Measurements from ENCODE around the gene STK38L.

STK38L gene

GRCh38 chr12:27246774-27247173 lies 2.7 kb downstream of the STK38L start (continued):
- TF ChIP-seq ZNF174 (tag by site-specific recombination; IDR thresholded peaks at IDR 0.05): no peak
- no peak for TF ChIP-seq ZSCAN4 (tag by site-specific recombination; IDR thresholded peaks at IDR 0.05)
- TF ChIP-seq, protein P1, sequence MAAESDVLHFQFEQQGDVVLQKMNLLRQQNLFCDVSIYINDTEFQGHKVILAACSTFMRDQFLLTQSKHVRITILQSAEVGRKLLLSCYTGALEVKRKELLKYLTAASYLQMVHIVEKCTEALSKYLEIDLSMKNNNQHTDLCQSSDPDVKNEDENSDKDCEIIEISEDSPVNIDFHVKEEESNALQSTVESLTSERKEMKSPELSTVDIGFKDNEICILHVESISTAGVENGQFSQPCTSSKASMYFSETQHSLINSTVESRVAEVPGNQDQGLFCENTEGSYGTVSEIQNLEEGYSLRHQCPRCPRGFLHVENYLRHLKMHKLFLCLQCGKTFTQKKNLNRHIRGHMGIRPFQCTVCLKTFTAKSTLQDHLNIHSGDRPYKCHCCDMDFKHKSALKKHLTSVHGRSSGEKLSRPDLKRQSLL (tag by site-specific recombination; IDR thresholded peaks at IDR 0.05): no peak
- TF ChIP-seq SP2 (tag by site-specific recombination; IDR thresholded peaks at IDR 0.05): peak; percentile 41
- peak; percentile 72 for TF ChIP-seq PRDM6 (tag by site-specific recombination; IDR thresholded peaks at IDR 0.05)
- TF ChIP-seq ZNF664 (tag by site-specific recombination; IDR thresholded peaks at IDR 0.05): no peak
- no peak for TF ChIP-seq ZNF157 (tag by site-specific recombination; IDR thresholded peaks at IDR 0.05)

DNA sequence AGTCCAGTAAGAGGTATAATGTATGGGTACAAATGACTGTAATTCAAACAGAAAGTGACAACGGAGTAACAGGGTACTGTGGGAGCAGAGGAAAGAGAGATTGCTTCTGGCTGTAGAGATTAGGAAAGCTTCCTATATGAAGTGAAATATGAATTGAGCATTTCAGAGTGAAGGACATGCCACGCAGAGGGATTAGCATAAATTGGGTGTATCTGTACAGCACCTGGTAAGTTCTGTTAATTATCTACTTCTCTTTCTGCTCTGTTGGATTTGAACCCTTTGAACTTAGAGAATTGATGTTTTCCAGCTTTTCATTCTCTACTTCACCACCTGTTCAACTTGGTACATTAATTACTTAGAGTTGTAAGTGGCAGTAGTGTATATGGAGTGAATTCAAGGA lies 8.8 kb downstream of the STK38L start:
- H3K36me3 ChIP-seq (ENCODE audit: control insufficient read depth in 2 of 2, insufficient read depth in 1 of 2, low read length in 2 of 2): no peaks in the 10 kb centered on the region
- ChIA-PET POLR2A (no interaction called here), CTCF (no interaction called here)
- no peak overlapping the region for H3K4me3 ChIP-seq (ENCODE audit: low read depth, low read length)
- H3K27ac ChIP-seq (ENCODE audit: extremely low read depth, low read depth, low read length): no peak overlapping the region
- H3K9me3 ChIP-seq (ENCODE audit: control insufficient read depth, insufficient read depth, low read depth, low read length): no peaks in the 10 kb centered on the region
- H3K4me1 ChIP-seq (ENCODE audit: control insufficient read depth, insufficient read depth, low read length): no peaks in the 10 kb centered on the region
- TF ChIP-seq ZNF561 (tag by site-specific recombination; IDR thresholded peaks at IDR 0.05; ENCODE audit: borderline replicate concordance) (no peak), ATF2 (tag by site-specific recombination; IDR thresholded peaks at IDR 0.05; ENCODE audit: low read depth) (no peak), ZFHX2 (tag by site-specific recombination; conservative IDR thresholded peaks at IDR 0.05) (no peak), SCRT1 (tag by site-specific recombination; IDR thresholded peaks at IDR 0.05; ENCODE audit: borderline replicate concordance) (no peak), TSHZ1 (tag by site-specific recombination; IDR thresholded peaks at IDR 0.05; ENCODE audit: borderline replicate concordance) (no peak), FEZF1 (tag by site-specific recombination; IDR thresholded peaks at IDR 0.05) (no peak), ZNF157 (tag by site-specific recombination; IDR thresholded peaks at IDR 0.05) (no peak), HOXA7 (CRISPR knock-in tag; IDR thresholded peaks at IDR 0.05; ENCODE audit: borderline replicate concordance) (no peak), ZNF280D (tag by site-specific recombination; IDR thresholded peaks at IDR 0.05) (no peak), ZFP37 (tag by site-specific recombination; IDR thresholded peaks at IDR 0.05) (no peak), ZNF624 (tag by site-specific recombination; IDR thresholded peaks at IDR 0.05) (no peak), ZNF112 (tag by site-specific recombination; IDR thresholded peaks at IDR 0.05) (no peak), ZNF169 (tag by site-specific recombination; IDR thresholded peaks at IDR 0.05) (no peak), ZNF138 (tag by site-specific recombination; IDR thresholded peaks at IDR 0.05; ENCODE audit: borderline replicate concordance) (no peak), KLF16 (tag by site-specific recombination; IDR thresholded peaks at IDR 0.05) (no peak)
- TF ChIP-seq, protein P1 (tag by site-specific recombination; IDR thresholded peaks at IDR 0.05): no peak
- TF ChIP-seq, protein P2, sequence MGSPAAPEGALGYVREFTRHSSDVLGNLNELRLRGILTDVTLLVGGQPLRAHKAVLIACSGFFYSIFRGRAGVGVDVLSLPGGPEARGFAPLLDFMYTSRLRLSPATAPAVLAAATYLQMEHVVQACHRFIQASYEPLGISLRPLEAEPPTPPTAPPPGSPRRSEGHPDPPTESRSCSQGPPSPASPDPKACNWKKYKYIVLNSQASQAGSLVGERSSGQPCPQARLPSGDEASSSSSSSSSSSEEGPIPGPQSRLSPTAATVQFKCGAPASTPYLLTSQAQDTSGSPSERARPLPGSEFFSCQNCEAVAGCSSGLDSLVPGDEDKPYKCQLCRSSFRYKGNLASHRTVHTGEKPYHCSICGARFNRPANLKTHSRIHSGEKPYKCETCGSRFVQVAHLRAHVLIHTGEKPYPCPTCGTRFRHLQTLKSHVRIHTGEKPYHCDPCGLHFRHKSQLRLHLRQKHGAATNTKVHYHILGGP (tag by site-specific recombination; IDR thresholded peaks at IDR 0.05): no peak
